ENCODE measurements around the gene GALNT16. TPM values are rescaled to one million over a fixed set of nuclear protein-coding genes. Genes with fewer than 3 reads are reported as not detected.
A peak's percentile ranks its signal among the peaks of the same experiment; 100 is the strongest.
"Not testable (repeated sequence)": the region's sequence is repeated elsewhere in the genome, so short reads cannot be mapped to it uniquely, and the experiment has no call there.

The GALNT16 gene
- 5.1 and 5.6 TPM in 2 replicates for total RNA-seq (2014; rRNA removed)
- polyA plus RNA-seq (2012), result 3.6 TPM

DNA sequence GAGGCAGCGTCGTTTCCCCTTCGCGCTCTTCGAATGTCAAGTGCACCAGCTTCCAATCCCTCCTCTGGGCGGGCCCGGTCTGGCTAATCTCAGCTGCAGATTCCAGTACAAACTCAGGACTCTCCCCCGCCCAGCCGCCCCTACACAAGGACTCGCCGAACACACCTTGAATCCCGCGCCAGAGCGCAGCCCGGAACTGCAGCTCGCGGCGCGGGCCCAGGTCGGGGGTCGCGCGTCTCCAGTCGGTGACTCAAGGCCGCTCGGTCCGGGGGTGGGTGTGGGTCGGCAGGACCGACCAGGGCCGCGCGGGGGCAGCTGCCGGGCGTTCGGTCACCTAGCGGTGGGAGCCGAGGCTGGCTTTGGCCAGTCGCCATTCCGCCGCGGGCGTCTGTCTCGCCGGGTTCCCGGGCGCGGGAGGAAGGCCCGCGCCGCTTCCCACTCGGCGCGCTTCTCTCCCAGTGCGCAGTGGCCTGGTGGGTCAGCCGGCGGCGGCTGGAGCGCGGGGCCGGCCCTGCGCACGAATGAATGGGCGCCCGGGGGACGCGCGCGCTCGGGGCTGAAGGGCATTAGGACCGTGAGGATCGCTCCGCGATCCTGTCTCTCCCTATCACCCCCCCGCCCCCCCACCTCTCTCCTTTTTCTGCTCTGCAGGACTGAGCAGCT is at the start of gene GALNT16:
GALNT16 (plus strand) TSS at position 632 of the 663 bp plus-strand sequence. CDS start 133 bp downstream, outside the sequence.
- peak; percentile 36 for DNase-seq (ENCODE audit: low read depth)

GRCh38 chr14:69214393-69214792 is 45.6 kb upstream of the GALNT16 start:
- DNase-seq (ENCODE audit: low read depth), result no peak

DNA sequence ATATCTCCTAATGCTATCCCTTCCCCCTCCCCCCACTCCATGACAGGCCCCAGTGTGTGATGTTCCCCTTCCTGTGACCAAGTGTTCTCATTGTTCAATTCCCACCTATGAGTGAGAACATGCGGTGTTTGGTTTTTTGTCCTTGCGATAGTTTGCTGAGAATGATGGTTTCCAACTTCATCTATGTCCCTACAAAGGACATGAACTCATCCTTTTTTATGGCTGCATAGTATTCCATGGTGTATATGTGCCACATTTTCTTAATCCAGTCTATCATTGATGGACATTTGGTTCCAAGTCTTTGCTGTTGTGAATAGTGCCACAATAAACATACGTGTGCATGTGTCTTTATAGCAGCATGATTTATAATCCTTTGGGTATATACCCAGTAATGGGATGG is 42.3 kb upstream of the GALNT16 start:
- not testable (repeated sequence) for DNase-seq (ENCODE audit: low read depth)

GRCh38 chr14:69224946-69225345 is 35.0 kb upstream of the GALNT16 start:
- DNase-seq (ENCODE audit: low read depth), result no peak

DNA sequence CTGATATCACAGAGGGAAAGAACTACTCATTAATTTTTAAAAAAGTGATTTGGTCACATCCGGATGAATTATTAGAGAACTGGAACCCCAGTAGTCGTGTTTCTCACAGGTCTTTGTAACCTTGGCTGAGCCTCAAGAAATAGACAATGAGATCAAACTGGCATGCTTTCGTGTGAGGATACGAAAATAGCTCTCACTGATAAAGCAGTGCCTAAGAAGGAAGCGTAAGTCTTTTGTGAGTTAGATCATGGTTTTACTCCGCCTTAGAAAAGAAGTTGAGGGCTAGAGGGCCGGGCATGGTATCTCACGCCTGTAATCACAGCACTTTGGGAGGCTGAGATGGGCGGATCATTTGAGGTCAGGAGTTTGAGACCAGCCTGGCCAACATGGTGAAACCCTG is 33.8 kb upstream of the GALNT16 start:
- no peak for DNase-seq (ENCODE audit: low read depth)

DNA sequence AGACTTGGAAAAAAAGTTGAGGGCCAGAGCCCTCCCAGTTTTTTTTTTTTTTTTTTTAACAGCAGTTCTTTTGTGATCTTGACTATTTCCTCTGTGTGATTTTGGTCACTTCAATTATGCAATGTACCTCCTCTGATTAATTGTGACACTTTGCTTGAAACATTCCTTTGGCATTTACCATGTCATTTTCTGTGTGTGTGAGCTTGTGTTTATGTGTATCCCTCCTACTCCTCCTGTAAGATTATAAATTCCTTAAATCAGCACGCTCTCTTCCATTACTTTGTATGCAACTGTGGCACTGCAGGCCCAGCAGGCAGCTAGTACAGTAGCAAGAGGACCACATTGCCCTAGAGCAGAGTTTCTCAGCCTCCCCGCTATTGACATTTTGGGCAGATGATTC is 33.2 kb upstream of the GALNT16 start:
- DNase-seq (ENCODE audit: low read depth), result no peak

DNA sequence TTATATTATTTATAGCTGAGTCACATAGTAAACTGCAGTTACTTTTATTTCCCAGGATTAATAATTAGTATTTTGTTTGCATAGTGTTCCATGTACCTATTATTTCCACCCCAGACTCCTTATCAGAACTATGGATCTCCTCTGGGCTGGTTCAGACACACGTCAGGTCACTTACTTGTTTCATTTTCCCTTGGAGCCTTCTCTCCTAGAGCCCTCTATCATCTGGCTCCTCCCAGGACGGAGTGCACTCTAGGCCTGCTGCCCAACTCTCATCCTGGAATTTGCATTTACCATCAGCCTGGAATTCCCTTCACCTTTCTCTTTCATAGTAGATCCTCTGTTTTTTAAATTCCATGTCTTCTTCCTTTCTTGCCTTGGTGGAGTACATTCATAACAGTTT is 28.5 kb upstream of the GALNT16 start:
- no peak for DNase-seq (ENCODE audit: low read depth)

- peak; percentile 47 for DNase-seq (ENCODE audit: low read depth)
These were observed 27.6 kb upstream of the GALNT16 start for GRCh38 chr14:69232388-69232787.

- peak; percentile 52 for DNase-seq (ENCODE audit: low read depth)
These were observed 25.9 kb upstream of the GALNT16 start for GRCh38 chr14:69234106-69234505.

- DNase-seq (ENCODE audit: low read depth), result no peak
These were observed 24.2 kb upstream of the GALNT16 start for GRCh38 chr14:69235708-69236107.

- no peak for DNase-seq (ENCODE audit: low read depth)
These were observed 22.8 kb upstream of the GALNT16 start for GRCh38 chr14:69237142-69237541.

DNA sequence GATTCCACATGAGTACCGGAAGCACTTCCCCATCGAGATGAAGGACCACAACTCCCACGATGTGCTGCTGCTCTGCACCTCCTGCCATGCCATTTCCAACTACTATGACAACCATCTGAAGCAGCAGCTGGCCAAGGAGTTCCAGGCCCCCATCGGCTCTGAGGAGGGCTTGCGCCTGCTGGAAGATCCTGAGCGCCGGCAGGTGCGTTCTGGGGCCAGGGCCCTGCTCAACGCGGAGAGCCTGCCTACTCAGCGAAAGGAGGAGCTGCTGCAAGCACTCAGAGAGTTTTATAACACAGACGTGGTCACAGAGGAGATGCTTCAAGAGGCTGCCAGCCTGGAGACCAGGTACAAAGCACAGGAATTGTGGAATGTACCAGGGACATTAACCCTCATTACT is 22.4 kb upstream of the GALNT16 start:
- DNase-seq (ENCODE audit: low read depth), result no peak

GRCh38 chr14:69238883-69239282 is 21.1 kb upstream of the GALNT16 start:
- DNase-seq (ENCODE audit: low read depth), result no peak

GRCh38 chr14:69240527-69241173 is 19.3 kb upstream of the GALNT16 start:
- DNase-seq (ENCODE audit: low read depth), result no peak

DNA sequence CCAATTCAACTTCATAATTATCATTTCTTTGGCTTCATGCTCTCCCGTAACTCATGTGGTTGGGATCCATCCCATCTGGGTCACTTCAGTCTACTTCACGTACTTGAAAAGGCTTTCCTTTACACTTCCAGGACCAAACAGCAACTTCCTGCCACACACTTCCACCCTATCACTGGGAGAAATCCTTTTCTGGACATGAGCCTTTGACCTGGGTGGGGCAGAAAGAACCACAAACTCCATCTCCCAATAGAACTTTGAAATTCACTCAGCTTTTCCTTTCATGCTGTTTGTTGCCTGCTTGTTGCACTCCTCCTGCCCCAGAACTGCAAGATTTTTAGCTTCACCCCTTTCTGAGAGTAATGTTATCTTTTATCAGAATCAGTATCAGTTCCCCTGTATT is 18.4 kb upstream of the GALNT16 start:
- no peak for DNase-seq (ENCODE audit: low read depth)

- peak; percentile 62 for DNase-seq (ENCODE audit: low read depth)
These were observed 17.4 kb upstream of the GALNT16 start for GRCh38 chr14:69242311-69243224.

- DNase-seq (ENCODE audit: low read depth), result no peak
These were observed 15.0 kb upstream of the GALNT16 start for GRCh38 chr14:69244946-69245345.

DNA sequence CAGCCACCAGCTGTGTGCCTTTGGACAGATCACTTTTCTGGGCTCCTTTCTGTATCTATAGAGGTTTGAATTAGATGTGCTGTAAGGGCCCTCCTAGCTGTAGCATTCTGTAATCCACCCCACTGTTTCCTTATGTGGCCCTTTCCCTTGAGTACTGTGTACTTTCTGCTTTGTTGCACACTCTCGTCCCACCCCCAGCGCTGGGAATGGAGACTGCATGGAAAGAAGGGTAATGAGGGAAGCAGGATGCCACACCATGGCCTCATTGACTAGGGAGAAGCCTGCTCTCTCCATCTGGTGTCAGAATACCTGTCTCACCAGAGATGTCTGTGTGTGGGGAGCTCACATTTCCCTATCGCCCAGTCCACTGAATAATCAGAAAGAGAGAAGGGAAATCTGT is 13.6 kb upstream of the GALNT16 start:
- no peak for DNase-seq (ENCODE audit: low read depth)

DNA sequence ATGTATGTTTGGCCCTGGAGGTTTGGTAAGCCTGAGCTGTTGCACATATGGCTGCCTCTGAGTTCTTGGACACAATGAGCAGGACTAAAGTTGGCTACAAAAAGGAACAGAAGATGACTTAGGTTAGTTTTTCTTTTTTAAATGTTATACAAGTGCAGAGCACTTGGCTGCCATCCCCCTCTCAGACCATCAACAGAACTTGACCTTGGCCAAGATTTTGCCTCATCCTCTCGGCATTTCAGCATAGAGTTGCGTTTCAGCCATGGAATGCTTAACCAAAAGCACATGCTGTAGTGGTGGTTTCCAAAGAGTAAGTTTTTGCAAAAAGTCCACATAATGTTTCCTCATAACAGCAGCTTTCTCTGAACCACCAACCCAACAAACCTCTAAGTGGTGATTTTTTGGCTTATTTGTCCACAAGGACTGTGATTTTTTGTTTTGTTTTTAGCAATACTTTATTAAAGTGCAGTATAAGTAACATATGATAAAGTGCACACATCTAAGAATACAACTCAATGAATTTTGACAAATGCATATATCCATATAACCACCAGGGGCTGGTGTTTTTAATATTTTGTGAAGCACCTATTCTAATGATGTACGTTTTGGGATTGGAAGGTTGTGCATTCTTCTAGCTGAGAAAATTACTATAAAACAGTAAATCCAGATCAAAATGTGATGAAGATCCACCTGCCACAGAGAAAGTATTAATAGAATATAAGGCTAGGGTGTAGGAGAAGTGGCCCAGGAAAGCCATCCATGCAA is 12.1 kb upstream of the GALNT16 start:
- peak; percentile 25 for DNase-seq (ENCODE audit: low read depth)

DNA sequence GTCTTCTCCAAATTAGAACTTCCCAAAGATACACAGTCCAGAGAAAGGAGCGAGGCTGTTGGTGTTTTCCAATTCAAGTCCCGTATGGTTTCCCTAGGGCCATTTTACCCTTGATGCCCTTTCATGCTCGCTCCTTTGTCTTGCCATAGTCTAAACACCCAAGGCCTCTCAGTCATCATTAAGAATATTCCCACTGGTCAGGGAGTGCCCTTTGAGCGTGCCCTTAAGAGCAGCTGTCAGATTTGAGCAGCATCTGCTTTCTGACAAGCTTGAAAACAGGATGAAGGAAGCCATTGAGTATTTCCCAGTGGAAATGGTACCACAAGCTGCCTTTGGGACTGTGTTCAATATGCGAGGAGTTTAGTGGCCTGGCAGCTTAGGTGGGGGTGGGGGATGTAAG is 10.4 kb upstream of the GALNT16 start:
- DNase-seq (ENCODE audit: low read depth), result no peak

DNA sequence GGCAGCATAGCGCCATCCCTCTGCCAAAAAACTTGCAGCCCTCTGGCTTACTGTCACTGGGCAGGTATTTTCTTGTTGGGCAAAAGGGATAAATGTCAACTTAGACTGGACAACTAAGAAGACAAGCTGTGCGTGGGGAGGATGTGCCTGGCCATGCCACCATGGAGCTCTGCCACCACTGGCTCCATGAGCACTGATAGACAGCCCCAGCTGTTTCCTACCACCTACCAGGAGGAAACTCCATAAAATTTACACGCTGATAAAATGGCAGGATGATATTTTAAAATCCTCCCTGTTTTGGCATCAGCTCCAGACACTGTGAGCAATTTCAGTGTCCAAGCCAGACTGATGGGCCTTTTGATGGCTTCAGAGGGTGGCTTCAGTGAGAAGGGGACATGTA is 7.1 kb upstream of the GALNT16 start:
- DNase-seq (ENCODE audit: low read depth), result no peak

- DNase-seq (ENCODE audit: low read depth), result no peak
These were observed 811 bp upstream of the GALNT16 start for GRCh38 chr14:69259168-69259526.
